SKM-1 treated with dmso at 0.1 percent for 144 hours (cell line): Measurements from ENCODE around the gene ARFGAP3.

ENCODE experiments used
- DNase-seq: peaks from one replicate; lab custom pipeline; 2025; ENCODE audit not compliant: unreplicated experiment; lab: John Stamatoyannopoulos, UW

Gene ARFGAP3

GRCh38 chr22:42884616-42885375 is 27.7 kb upstream of the ARFGAP3 start:
- DNase-seq = no peak

GRCh38 chr22:42883970-42884369 is 26.9 kb upstream of the ARFGAP3 start:
- DNase-seq = no peak

- no peak for DNase-seq
These were observed 26.0 kb upstream of the ARFGAP3 start for GRCh38 chr22:42883121-42883520.

GRCh38 chr22:42881982-42882656 is 25.0 kb upstream of the ARFGAP3 start:
- no peak for DNase-seq

GRCh38 chr22:42881298-42881697 is 24.2 kb upstream of the ARFGAP3 start:
- DNase-seq = no peak

- DNase-seq = no peak
These were observed 23.7 kb upstream of the ARFGAP3 start for GRCh38 chr22:42880815-42881214.

GRCh38 chr22:42879371-42880021 is 22.4 kb upstream of the ARFGAP3 start:
- no peak for DNase-seq

- no peak for DNase-seq
These were observed 21.7 kb upstream of the ARFGAP3 start for GRCh38 chr22:42878561-42879305.

GRCh38 chr22:42877597-42878340 is 20.7 kb upstream of the ARFGAP3 start:
- DNase-seq = no peak

GRCh38 chr22:42877158-42877557 is 20.1 kb upstream of the ARFGAP3 start:
- no peak for DNase-seq

GRCh38 chr22:42876041-42876440 is 19.0 kb upstream of the ARFGAP3 start:
- no peak for DNase-seq

GRCh38 chr22:42874010-42874409 is 16.9 kb upstream of the ARFGAP3 start:
- no peak for DNase-seq

GRCh38 chr22:42873356-42873755 is 16.3 kb upstream of the ARFGAP3 start:
- no peak for DNase-seq

GRCh38 chr22:42872821-42873220 is 15.7 kb upstream of the ARFGAP3 start:
- no peak for DNase-seq

- DNase-seq = no peak
These were observed 14.3 kb upstream of the ARFGAP3 start for GRCh38 chr22:42871146-42872050.

GRCh38 chr22:42869888-42870480 is 12.9 kb upstream of the ARFGAP3 start:
- DNase-seq = no peak

GRCh38 chr22:42869463-42869862 is 12.4 kb upstream of the ARFGAP3 start:
- DNase-seq = no peak

GRCh38 chr22:42868751-42869251 is 11.7 kb upstream of the ARFGAP3 start:
- no peak for DNase-seq

GRCh38 chr22:42866100-42866499 is 9.0 kb upstream of the ARFGAP3 start:
- DNase-seq = no peak
